PC-3 (cell line): Measurements from ENCODE around the gene ZNF544. TPM values are rescaled to one million over a fixed set of nuclear protein-coding genes. Genes with fewer than 3 reads are reported as not detected.
"Not testable (repeated sequence)": the region's sequence is repeated elsewhere in the genome, so short reads cannot be mapped to it uniquely, and the experiment has no call there.

Experiments
- ATAC-seq: fragments of 200-7000 bp; cut with Tn5 transposase; 2 replicates; pipeline ENCODE4 v1.9.1; 2020; ENCODE audit warnings: mild to moderate bottlenecking, moderate library complexity
- BruUV-seq: library from RNA; stranded (reverse); fragments of 400-500 nt; replicated peaks from 2 replicates; lab custom pipeline; 2021; lab: Mats Ljungman, UMichigan
- CTCF ChIA-PET: fragments of 300-600 bp; sonication (Branson Sonifier 250); formaldehyde crosslinking; loops from one replicate; lab custom pipeline; 2022; ENCODE audit warnings: antibody characterized with exemption; lab: Charles Lee
- POLR2A ChIA-PET: fragments of 300-600 bp; sonication (Branson Sonifier 250); formaldehyde crosslinking; loops from one replicate; lab custom pipeline; 2022; ENCODE audit warnings: antibody characterized with exemption; ENCODE audit not compliant: unreplicated experiment; lab: Charles Lee
- DNase-seq: peaks from one replicate; pipeline ENCODE4 v3.0.0-alpha.2; 2015
- H2AFZ ChIP-seq: fragments of 300-600 bp; sonication (generic); 2 replicates; pipeline ENCODE4 v1.6.0; 2016; ENCODE audit warnings: antibody characterized with exemption, low read length
- H3F3A ChIP-seq: fragments of 300-600 bp; sonication (generic); one replicate; pipeline ENCODE4 v1.6.0; 2017; ENCODE audit warnings: antibody characterized with exemption, low read length, control low read depth, mild to moderate bottlenecking; ENCODE audit not compliant: unreplicated experiment
- H3K27ac ChIP-seq: fragments of 300-600 bp; sonication (generic); 2 replicates; pipeline ENCODE4 v1.5.1; 2016; ENCODE audit warnings: mild to moderate bottlenecking, low read length
- H3K27me3 ChIP-seq: fragments of 300-600 bp; sonication (generic); 2 replicates; pipeline ENCODE4 v1.6.1; 2016; ENCODE audit warnings: low read length, mixed read lengths
- H3K36me3 ChIP-seq: fragments of 300-600 bp; sonication (generic); 2 replicates; pipeline ENCODE4 v1.6.1; 2016; ENCODE audit warnings: low read depth, mixed run types, low read length, mixed read lengths
- H3K4me1 ChIP-seq: fragments of 300-600 bp; sonication (generic); 2 replicates; pipeline ENCODE4 v1.5.1; 2016; ENCODE audit warnings: low read length; ENCODE audit not compliant: insufficient read depth
- H3K4me2 ChIP-seq: fragments of 300-600 bp; sonication (generic); 2 replicates; pipeline ENCODE4 v1.6.0; 2016; ENCODE audit warnings: low read length
- H3K4me3 ChIP-seq: fragments of 300-600 bp; sonication (generic); 2 replicates; pipeline ENCODE4 v1.5.1; 2016; ENCODE audit warnings: mild to moderate bottlenecking, low read length, mixed read lengths
- H3K79me2 ChIP-seq: fragments of 300-600 bp; sonication (generic); 2 replicates; pipeline ENCODE4 v1.6.1; 2017; ENCODE audit warnings: low read length, mixed read lengths
- H3K9ac ChIP-seq: fragments of 300-600 bp; sonication (generic); 2 replicates; pipeline ENCODE4 v1.6.0; 2016; ENCODE audit warnings: mild to moderate bottlenecking, low read length
- H3K9me2 ChIP-seq: fragments of 300-600 bp; sonication (generic); replicated peaks from 2 replicates; pipeline ENCODE4 v1.6.1; 2016; ENCODE audit warnings: mixed run types, low read length, mixed read lengths
- H3K9me3 ChIP-seq: fragments of 300-600 bp; sonication (generic); 2 replicates; pipeline ENCODE4 v1.6.1; 2016; ENCODE audit warnings: low read length, mixed read lengths
- H4K20me1 ChIP-seq: fragments of 300-600 bp; sonication (generic); 2 replicates; pipeline ENCODE4 v1.6.1; 2016; ENCODE audit warnings: low read length, mixed read lengths
- CTCF ChIP-seq: fragments of 300-600 bp; sonication (generic); conservative IDR thresholded peaks from 2 replicates; pipeline ENCODE4 v1.5.1; 2017; ENCODE audit warnings: antibody characterized with exemption, low read depth, mild to moderate bottlenecking, low read length
- EZH2 ChIP-seq: fragments of 300-600 bp; sonication (generic); IDR thresholded peaks from one replicate; pipeline ENCODE4 v1.6.1; 2017; ENCODE audit warnings: antibody characterized with exemption, mild to moderate bottlenecking, low read length; ENCODE audit not compliant: unreplicated experiment
- EZH2phosphoT487 ChIP-seq: fragments of 300-600 bp; sonication (generic); IDR thresholded peaks from 2 replicates; pipeline ENCODE4 v1.6.1; 2018; ENCODE audit warnings: mild to moderate bottlenecking, antibody characterized with exemption, low read length, borderline replicate concordance
- intact Hi-C: fragments of 100-400 bp; cut with micrococcal nuclease; formaldehyde crosslinking; loops from 2 replicates; pipeline ENCODE4 v1.9.0; 2023
- total RNA-seq: library from RNA; depleted of rRNA; stranded (reverse); fragments of >200 nt; gene quantifications from 2 replicates; pipeline ENCODE4 v1.2.3, GENCODE V29; 2014

ZNF544 gene
- total RNA-seq, 1 experiment from 2014 or later: 115 TPM

DNA sequence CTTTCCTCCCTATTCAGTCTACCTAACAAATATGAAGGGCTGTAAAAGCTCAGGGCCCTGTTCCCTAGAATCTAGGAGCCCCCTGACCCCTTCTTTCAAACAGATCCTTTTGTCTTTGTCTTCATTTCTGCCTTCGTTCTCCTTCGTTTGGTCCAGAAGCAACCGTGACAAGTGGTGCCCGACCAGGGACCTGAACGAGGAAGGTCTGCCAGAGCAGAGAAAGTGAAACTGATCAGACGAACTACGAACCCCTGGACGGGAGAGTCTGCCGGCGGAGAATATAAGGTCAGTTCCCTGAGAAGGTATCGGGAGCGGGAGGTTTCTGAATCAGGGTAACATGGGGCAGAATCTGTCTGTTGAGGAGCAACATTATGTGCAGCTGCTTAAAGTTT, 77.2 kb downstream of the ZNF544 start:
- POLR2A ChIA-PET: no interaction called here
- peak overlapping the region; percentile 77 for H3K9ac ChIP-seq
- H3K79me2 ChIP-seq: peaks cover 28% of the 10 kb centered on the region
- no peaks in the 10 kb centered on the region for H3F3A ChIP-seq
- peaks cover 8% of the 10 kb centered on the region for H3K4me1 ChIP-seq
- no peak overlapping the region for H2AFZ ChIP-seq
- TF ChIP-seq EZH2phosphoT487: no peak
- peak overlapping the region; percentile 80 for H3K4me2 ChIP-seq
- ATAC-seq (no peak), DNase-seq (no peak)
- peak overlapping the region; percentile 81 for H3K4me3 ChIP-seq
- no peaks in the 10 kb centered on the region for H4K20me1 ChIP-seq
- H3K27me3 ChIP-seq: no peaks in the 10 kb centered on the region
- CTCF ChIA-PET: no interaction called here
- H3K9me3 ChIP-seq: no peaks in the 10 kb centered on the region
- H3K9me2 ChIP-seq: no peaks in the 10 kb centered on the region
- no peak overlapping the region for H3K27ac ChIP-seq
- intact Hi-C loops: loop anchor here (1.0 to 2.0 kb wide), 4 partner anchors 20 to 160 kb away; partner anchors contain the start of genes ZNF8, ZNF837 and ZSCAN22
- H3K36me3 ChIP-seq: peaks cover 52% of the 10 kb centered on the region
- BruUV-seq: no TSS peak

DNA sequence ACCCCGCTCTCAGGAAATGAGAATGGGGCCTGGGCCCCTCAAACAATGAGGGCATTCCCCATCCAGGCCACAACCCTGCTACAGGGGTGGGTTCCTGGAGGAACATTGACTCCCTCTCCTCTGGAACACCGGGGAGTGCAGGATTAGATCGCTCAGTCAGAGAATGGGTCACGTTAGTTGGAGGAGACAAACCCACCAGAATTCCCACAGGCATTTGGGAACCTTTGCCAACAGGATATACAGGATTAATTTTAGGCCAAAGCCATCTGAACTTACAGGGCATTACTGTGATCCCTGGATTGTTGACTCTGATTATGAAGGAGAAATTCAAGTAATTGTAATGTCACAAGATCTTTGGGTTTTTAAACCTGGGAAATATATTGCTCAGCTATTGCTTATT, 79.0 kb downstream of the ZNF544 start:
- Histone ChIP-seq H3K9ac (no peak overlapping the region), H3K79me2 (peaks cover 28% of the 10 kb centered on the region), H3K27ac (no peak overlapping the region), H3K4me3 (no peak overlapping the region), H3K36me3 (peaks cover 58% of the 10 kb centered on the region), H3K4me1 (peaks cover 8% of the 10 kb centered on the region), H3F3A (no peaks in the 10 kb centered on the region), H3K9me3 (no peaks in the 10 kb centered on the region), H2AFZ (no peak overlapping the region), H3K27me3 (no peaks in the 10 kb centered on the region), H4K20me1 (no peaks in the 10 kb centered on the region), H3K9me2 (no peaks in the 10 kb centered on the region), H3K4me2 (no peak overlapping the region)
- ATAC-seq (no peak), DNase-seq (no peak)
- intact Hi-C loops: no loop called here
- TF ChIP-seq CTCF (no peak), EZH2 (no peak), EZH2phosphoT487 (no peak)
- BruUV-seq: no TSS peak
- POLR2A ChIA-PET: no interaction called here
- CTCF ChIA-PET: no interaction called here

GRCh38 chr19:58310685-58311084, 82.0 kb downstream of the ZNF544 start:
- H3K9me3 ChIP-seq, CTCF ChIA-PET, H4K20me1 ChIP-seq, H3K9me2 ChIP-seq, H3K4me1 ChIP-seq, H3K4me3 ChIP-seq, H2AFZ ChIP-seq, BruUV-seq, H3F3A ChIP-seq, H3K9ac ChIP-seq, POLR2A ChIA-PET, H3K27ac ChIP-seq, H3K4me2 ChIP-seq, H3K27me3 ChIP-seq, DNase-seq, intact Hi-C loops, ATAC-seq: not testable (repeated sequence)
- TF ChIP-seq CTCF: peak; percentile 28; the same call in 1 of the 2 replicates
- Histone ChIP-seq H3K36me3 (peaks cover 81% of the 10 kb centered on the region), H3K79me2 (peaks cover 24% of the 10 kb centered on the region)
